ENCODE results near the gene GARIN5A.

DNA sequence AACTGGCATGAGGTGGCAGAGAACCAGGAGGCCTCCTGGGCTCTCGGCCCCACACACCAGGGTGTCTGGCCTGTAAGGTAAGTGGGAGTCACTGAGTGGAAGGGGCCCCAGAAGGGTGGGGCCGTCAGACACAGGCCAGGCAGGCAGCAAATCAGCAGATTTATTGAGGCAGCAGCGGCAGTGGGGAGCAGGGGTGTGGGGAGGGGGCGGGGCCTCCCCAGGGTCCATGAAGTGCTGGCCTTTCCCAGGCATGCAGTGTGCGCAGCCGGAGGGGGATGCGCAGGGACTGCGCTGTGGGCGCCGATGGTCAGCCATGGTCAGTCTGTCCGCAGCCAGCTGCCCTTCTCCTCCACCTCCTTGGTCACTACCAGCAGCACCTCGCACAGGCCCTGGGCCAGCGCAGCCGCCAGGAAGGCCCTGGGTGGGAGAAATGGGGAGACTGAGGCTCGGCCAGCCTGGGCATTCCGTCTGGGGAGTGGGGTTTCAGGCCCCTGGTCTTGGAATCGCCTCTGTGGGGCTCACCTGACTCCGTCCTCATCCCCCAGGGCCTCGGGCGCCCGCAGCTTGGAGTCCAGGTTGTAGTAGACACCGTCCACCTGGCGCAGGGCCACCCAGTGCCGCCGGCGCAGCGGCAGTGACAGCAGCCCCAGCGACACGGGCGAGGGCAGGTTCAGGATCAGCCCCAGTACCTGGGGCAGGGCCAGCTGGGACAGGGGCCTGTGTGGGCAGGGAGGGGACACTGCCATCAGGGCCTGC lies 29.4 kb upstream of the GARIN5A start:
- TF ChIP-seq POLR2AphosphoS5 (IDR thresholded peaks at IDR 0.05), result no peak
- TF ChIP-seq POLR2A (IDR thresholded peaks at IDR 0.05), result no peak
- TF ChIP-seq, protein P1, sequence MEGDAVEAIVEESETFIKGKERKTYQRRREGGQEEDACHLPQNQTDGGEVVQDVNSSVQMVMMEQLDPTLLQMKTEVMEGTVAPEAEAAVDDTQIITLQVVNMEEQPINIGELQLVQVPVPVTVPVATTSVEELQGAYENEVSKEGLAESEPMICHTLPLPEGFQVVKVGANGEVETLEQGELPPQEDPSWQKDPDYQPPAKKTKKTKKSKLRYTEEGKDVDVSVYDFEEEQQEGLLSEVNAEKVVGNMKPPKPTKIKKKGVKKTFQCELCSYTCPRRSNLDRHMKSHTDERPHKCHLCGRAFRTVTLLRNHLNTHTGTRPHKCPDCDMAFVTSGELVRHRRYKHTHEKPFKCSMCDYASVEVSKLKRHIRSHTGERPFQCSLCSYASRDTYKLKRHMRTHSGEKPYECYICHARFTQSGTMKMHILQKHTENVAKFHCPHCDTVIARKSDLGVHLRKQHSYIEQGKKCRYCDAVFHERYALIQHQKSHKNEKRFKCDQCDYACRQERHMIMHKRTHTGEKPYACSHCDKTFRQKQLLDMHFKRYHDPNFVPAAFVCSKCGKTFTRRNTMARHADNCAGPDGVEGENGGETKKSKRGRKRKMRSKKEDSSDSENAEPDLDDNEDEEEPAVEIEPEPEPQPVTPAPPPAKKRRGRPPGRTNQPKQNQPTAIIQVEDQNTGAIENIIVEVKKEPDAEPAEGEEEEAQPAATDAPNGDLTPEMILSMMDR (IDR thresholded peaks at IDR 0.05), result no peak
